GM19240 (cell line): ENCODE results near the gene MAN2B1.
"Not testable (repeated sequence)": the region's sequence is repeated elsewhere in the genome, so short reads cannot be mapped to it uniquely, and the experiment has no call there.

Experiments used
- DNase-seq: peaks from one replicate; pipeline ENCODE4 v3.0.0; 2011; ENCODE audit warnings: low spot score; ENCODE audit not compliant: insufficient read length

Gene MAN2B1

GRCh38 chr19:12623361-12624031 is 43.0 kb downstream of the MAN2B1 start:
- no peak for DNase-seq

GRCh38 chr19:12621253-12622024 is 45.1 kb downstream of the MAN2B1 start:
- DNase-seq: not testable (repeated sequence)

- DNase-seq: no peak
These were observed 48.9 kb downstream of the MAN2B1 start for GRCh38 chr19:12617646-12618045.

GRCh38 chr19:12611361-12611699 is 55.2 kb downstream of the MAN2B1 start:
- no peak for DNase-seq

GRCh38 chr19:12610540-12611360 is 55.8 kb downstream of the MAN2B1 start, which contains the start of the genes ZNF490 and ZNF791:
Gene ZNF490 (minus strand): TSS chr19:12610813. CDS start chr19:12610680, 133 bp downstream.
Gene ZNF791 (plus strand): TSS chr19:12610920. CDS start chr19:12611080, 160 bp downstream.
- DNase-seq: peak; percentile 81

GRCh38 chr19:12607631-12608030 is 58.9 kb downstream of the MAN2B1 start:
- DNase-seq: no peak

- no peak for DNase-seq
These were observed 59.7 kb downstream of the MAN2B1 start for GRCh38 chr19:12606796-12607195.

- peak; percentile 22 for DNase-seq
These were observed 62.8 kb downstream of the MAN2B1 start for GRCh38 chr19:12603714-12604113.

- no peak for DNase-seq
These were observed 68.9 kb downstream of the MAN2B1 start for GRCh38 chr19:12597594-12597993.

- no peak for DNase-seq
These were observed 69.5 kb downstream of the MAN2B1 start for GRCh38 chr19:12596927-12597548.
